Fibroblast of mammary gland (primary cell): ENCODE data around the gene HSF2BP.
A peak's percentile ranks its signal among the peaks of the same experiment; 100 is the strongest.
"Not testable (repeated sequence)": the region's sequence is repeated elsewhere in the genome, so short reads cannot be mapped to it uniquely, and the experiment has no call there.

Experiments
- DNase-seq: peaks from one replicate; pipeline ENCODE4 v3.0.0-alpha.2; 2010; ENCODE audit warnings: low read depth
- H3K4me3 ChIP-seq: 2 replicates; pipeline ENCODE4 v1.5.1; 2011; ENCODE audit warnings: low read depth, mild to moderate bottlenecking, low read length, moderate library complexity; ENCODE audit not compliant: control insufficient read depth
- CTCF ChIP-seq: conservative IDR thresholded peaks from 2 replicates; pipeline ENCODE4 v1.5.1; 2011; ENCODE audit warnings: low read depth, low read length, inconsistent platforms; ENCODE audit not compliant: control insufficient read depth, insufficient read depth

Gene HSF2BP

GRCh38 chr21:43699933-43700599 lies 40.8 kb upstream of the HSF2BP start:
- DNase-seq, result no peak
- TF ChIP-seq CTCF, result no peak

GRCh38 chr21:43699492-43699777 lies 40.1 kb upstream of the HSF2BP start:
- H3K4me3 ChIP-seq, DNase-seq: not testable (repeated sequence)

More at GRCh38 chr21:43699933-43700599, 40.8 kb upstream of the HSF2BP start:
- H3K4me3 ChIP-seq, result no peak overlapping the region

GRCh38 chr21:43697758-43698643 lies 38.7 kb upstream of the HSF2BP start:
- DNase-seq, result peak; percentile 51
- no peak for TF ChIP-seq CTCF
- no peak overlapping the region for H3K4me3 ChIP-seq

- no peak for DNase-seq
- H3K4me3 ChIP-seq, result no peak overlapping the region
- no peak for TF ChIP-seq CTCF
These were observed 36.9 kb upstream of the HSF2BP start for GRCh38 chr21:43696214-43696613.

- no peak for DNase-seq
- TF ChIP-seq CTCF, result no peak
- H3K4me3 ChIP-seq, result no peak overlapping the region
These were observed 35.3 kb upstream of the HSF2BP start for GRCh38 chr21:43694437-43695079.

GRCh38 chr21:43693981-43694380 lies 34.7 kb upstream of the HSF2BP start:
- DNase-seq, result no peak
- no peak for TF ChIP-seq CTCF
- no peak overlapping the region for H3K4me3 ChIP-seq

GRCh38 chr21:43692949-43693348 lies 33.7 kb upstream of the HSF2BP start:
- no peak for DNase-seq
- no peak for TF ChIP-seq CTCF
- no peak overlapping the region for H3K4me3 ChIP-seq
